H1 (cell line): ENCODE measurements around the gene FNDC11. TPM values are rescaled to one million over a fixed set of nuclear protein-coding genes. Genes with fewer than 3 reads are reported as not detected.
A peak's percentile ranks its signal among the peaks of the same experiment; 100 is the strongest.

Experiments
- CTCF ChIA-PET: fragments of 300-600 bp; sonication (Branson Sonifier 250); formaldehyde crosslinking; loops from one replicate; lab custom pipeline; 2021; ENCODE audit not compliant: partially characterized antibody; lab: Charles Lee
- POLR2A ChIA-PET: fragments of 300-600 bp; sonication (Branson Sonifier 250); formaldehyde crosslinking; loops from one replicate; lab custom pipeline; 2021; ENCODE audit warnings: inconsistent platforms; ENCODE audit not compliant: partially characterized antibody; lab: Charles Lee
- DNase-seq, 2 experiments: peaks; one replicate each; pipeline versions ENCODE4 v3.0.0 to v3.0.0-alpha.2; 2010 to 2022; ENCODE audit warnings: low spot score in 2 of 2, low read depth in 1 of 2, mixed read lengths in 1 of 2
- FAIRE-seq: peaks from 2 replicates; lab custom pipeline; 2011; peaks lifted over from hg19 to GRCh38; lab: Jason Lieb, UNC
- H2AFZ ChIP-seq: 2 replicates; pipeline ENCODE4 v1.8.1; 2012; ENCODE audit warnings: low read length, inconsistent platforms
- H2AK5ac ChIP-seq: 2 replicates; pipeline ENCODE4 v1.6.1; 2013; ENCODE audit warnings: low read depth, low read length
- H2BK120ac ChIP-seq: replicated peaks from 2 replicates; pipeline ENCODE3; 2013; ENCODE audit warnings: low read depth, low read length, inconsistent platforms
- H2BK12ac ChIP-seq: 2 replicates; pipeline ENCODE4 v1.6.1; 2013; ENCODE audit warnings: low read depth, low read length
- H2BK15ac ChIP-seq: 2 replicates; pipeline ENCODE4 v1.6.1; 2013; ENCODE audit warnings: low read length
- H2BK20ac ChIP-seq: 2 replicates; pipeline ENCODE4 v1.6.1; 2013; ENCODE audit warnings: low read length
- H2BK5ac ChIP-seq: 2 replicates; pipeline ENCODE4 v1.6.1; 2013; ENCODE audit warnings: low read depth, low read length
- H3K14ac ChIP-seq: 2 replicates; pipeline ENCODE4 v1.6.1; 2013; ENCODE audit warnings: inconsistent platforms; ENCODE audit not compliant: insufficient read length
- H3K18ac ChIP-seq: 2 replicates; pipeline ENCODE4 v1.6.1; 2013; ENCODE audit warnings: low read length; ENCODE audit errors: extremely low read depth
- H3K23ac ChIP-seq: 2 replicates; pipeline ENCODE4 v1.6.1; 2013; ENCODE audit warnings: inconsistent platforms; ENCODE audit not compliant: insufficient read length
- H3K23me2 ChIP-seq: 2 replicates; pipeline ENCODE4 v1.6.1; 2013; ENCODE audit warnings: low read depth, low read length
- H3K27ac ChIP-seq: 2 replicates; pipeline ENCODE4 v1.6.1; 2011; ENCODE audit warnings: low read depth, low read length, inconsistent platforms
- H3K27me3 ChIP-seq, 4 experiments: replicated peaks in 1 of 4; 1 replicate in 1 of 4; 2 replicates in 3 of 4; pipeline versions ENCODE4 v1.6.1 to v1.8.1; 2011 to 2013; ENCODE audit warnings: low read length in 3 of 4, mild to moderate bottlenecking in 3 of 4, inconsistent platforms in 2 of 4, mixed read lengths in 2 of 4, moderate library complexity in 1 of 4; ENCODE audit not compliant: control insufficient read depth in 3 of 4, insufficient read depth in 3 of 4; ENCODE audit errors: extremely low read depth in 1 of 4
- H3K36me3 ChIP-seq, 4 experiments: 2 replicates each; pipeline versions ENCODE4 v1.6.1 to v1.8.1; 2011 to 2013; ENCODE audit warnings: mild to moderate bottlenecking in 4 of 4, low read length in 3 of 4, moderate library complexity in 2 of 4, control low read depth in 1 of 4, inconsistent platforms in 1 of 4; ENCODE audit not compliant: insufficient read depth in 4 of 4, control insufficient read depth in 2 of 4
- H3K4ac ChIP-seq: replicated peaks from 2 replicates; pipeline ENCODE3; 2013; ENCODE audit warnings: low read length, low read depth, mixed read lengths, inconsistent platforms; ENCODE audit not compliant: insufficient read length
- H3K4me1 ChIP-seq, 4 experiments: replicated peaks in 1 of 4; 1 replicate in 1 of 4; 2 replicates in 3 of 4; pipeline versions ENCODE4 v1.6.1 to v1.8.1; 2011 to 2013; ENCODE audit warnings: low read length in 3 of 4, inconsistent platforms in 2 of 4, mixed read lengths in 1 of 4; ENCODE audit not compliant: insufficient read depth in 4 of 4, control insufficient read depth in 3 of 4
- H3K4me2 ChIP-seq, 2 experiments: 2 replicates each; pipeline versions ENCODE4 v1.6.1 to v1.8.1; 2011 to 2013; ENCODE audit warnings: low read depth in 2 of 2, low read length in 2 of 2, control low read depth in 1 of 2, inconsistent platforms in 1 of 2, mild to moderate bottlenecking in 1 of 2; ENCODE audit not compliant: insufficient read depth in 1 of 2
- H3K4me3 ChIP-seq, 4 experiments: fragments of 200-600, 300-600 bp in 1 of 4; sonication (generic), shearing (Covaris generic), sonication (Bioruptor Twin) in 1 of 4; 2 replicates each; pipeline versions ENCODE4 v1.5.1 to v1.8.1; 2011 to 2016; ENCODE audit warnings: low read length in 4 of 4, low read depth in 3 of 4, control low read depth in 2 of 4, inconsistent platforms in 2 of 4, mild to moderate bottlenecking in 2 of 4, mixed read lengths in 1 of 4, moderate library complexity in 1 of 4; ENCODE audit not compliant: insufficient read depth in 2 of 4; ENCODE audit errors: extremely low read depth in 1 of 4
- H3K56ac ChIP-seq: replicated peaks from 2 replicates; pipeline ENCODE3; 2013; ENCODE audit warnings: low read depth, mild to moderate bottlenecking, mixed read lengths, low read length, inconsistent platforms; ENCODE audit not compliant: insufficient read length
- H3K79me1 ChIP-seq: 2 replicates; pipeline ENCODE4 v1.6.1; 2013; ENCODE audit warnings: low read depth, low read length, control low read depth
- H3K79me2 ChIP-seq, 2 experiments: 2 replicates each; pipeline versions ENCODE4 v1.6.1 to v1.8.1; 2012 to 2013; ENCODE audit warnings: low read length in 2 of 2, mild to moderate bottlenecking in 2 of 2, inconsistent platforms in 1 of 2; ENCODE audit not compliant: insufficient read depth in 2 of 2, control insufficient read depth in 1 of 2
- H3K9ac ChIP-seq, 4 experiments: replicated peaks in 1 of 4; 1 replicate in 1 of 4; 2 replicates in 3 of 4; pipeline versions ENCODE4 v1.6.1 to v1.8.1; 2011 to 2013; ENCODE audit warnings: low read depth in 3 of 4, low read length in 3 of 4, control low read depth in 2 of 4, mild to moderate bottlenecking in 2 of 4, moderate library complexity in 2 of 4, inconsistent platforms in 1 of 4; ENCODE audit errors: extremely low read depth in 1 of 4
- H3K9me3 ChIP-seq, 2 experiments: 2 replicates each; pipeline versions ENCODE4 v1.6.1 to v1.8.1; 2012 to 2013; ENCODE audit warnings: mild to moderate bottlenecking in 2 of 2, moderate library complexity in 2 of 2, control low read depth in 1 of 2, inconsistent platforms in 1 of 2, low read depth in 1 of 2, low read length in 1 of 2, mixed read lengths in 1 of 2; ENCODE audit not compliant: insufficient read depth in 2 of 2
- H4K20me1 ChIP-seq, 2 experiments: replicated peaks in 1 of 2; 2 replicates each; pipeline versions ENCODE3 to v1.8.1; 2011 to 2013; ENCODE audit warnings: inconsistent platforms in 2 of 2, low read length in 2 of 2, mild to moderate bottlenecking in 1 of 2; ENCODE audit not compliant: insufficient read depth in 2 of 2, control insufficient read depth in 1 of 2
- H4K5ac ChIP-seq: 2 replicates; pipeline ENCODE4 v1.6.1; 2013; ENCODE audit warnings: low read length, low read depth, mixed read lengths, inconsistent platforms; ENCODE audit not compliant: insufficient read length
- H4K8ac ChIP-seq: 2 replicates; pipeline ENCODE4 v1.8.0; 2013; ENCODE audit warnings: mild to moderate bottlenecking, moderate library complexity, low read length, inconsistent platforms; ENCODE audit not compliant: insufficient read depth; ENCODE audit errors: extremely low read depth
- H4K91ac ChIP-seq: replicated peaks from 2 replicates; pipeline ENCODE3; 2013; ENCODE audit warnings: low read length, mixed read lengths, inconsistent platforms; ENCODE audit not compliant: insufficient read length
- SP4 ChIP-seq: IDR thresholded peaks from 2 replicates; pipeline ENCODE4 v1.6.1; 2012; ENCODE audit warnings: low read length, inconsistent platforms
- WGBS, 2 experiments: shearing (Covaris generic) in 1 of 2; methylation state at CpG; one replicate each; pipeline versions ENCODE4 v1.1.6 to v1.1.7; 2013 to 2015; ENCODE audit warnings: low lambda C conversion rate in 2 of 2, mixed read lengths in 2 of 2, inconsistent platforms in 1 of 2, low coverage in 1 of 2, missing lambda C conversion rate in 1 of 2; ENCODE audit not compliant: insufficient replicate concordance in 2 of 2, insufficient coverage in 1 of 2, insufficient read length in 1 of 2; ENCODE audit errors: extremely low coverage in 1 of 2, missing lambda C conversion rate in 1 of 2; 5-methylcytosine and 5-hydroxymethylcytosine counted together
- polyA plus RNA-seq, 7 experiments: library from polyadenylated mRNA; depleted of rRNA in 3 of 7; stranded (reverse) in 5 of 7; unstranded in 2 of 7; fragments of >200 nt in 5 of 7; fragments of 200-250 nt in 2 of 7; gene quantifications; 1 replicate in 5 of 7; 2 replicates in 1 of 7; 4 replicates in 1 of 7; pipeline versions ENCODE4 v1.2.1 to v1.2.3, GENCODE V29; 2011 to 2013; ENCODE audit warnings: missing spikeins in 2 of 7, mixed read lengths in 2 of 7
- total RNA-seq: library from RNA; stranded (reverse); fragmentation: NEBNext Ultra II Directional; extraction: Animal tissue kit (Norgen Biotek cat#: 25700); gene quantifications from 2 replicates; pipeline ENCODE4 v1.2.1, GENCODE V29; 2021
- TF ChIP-seq, protein P1 (sequence below): IDR thresholded peaks from 2 replicates; pipeline ENCODE4 v1.6.1; 2012; ENCODE audit warnings: inconsistent platforms

FNDC11 gene
- total and polyA plus RNA-seq, 2 of the 8 experiments (the other 6 are each of a cell fraction or from before 2014, with no cell fraction given), result 2.6 to 8.8 TPM

DNA sequence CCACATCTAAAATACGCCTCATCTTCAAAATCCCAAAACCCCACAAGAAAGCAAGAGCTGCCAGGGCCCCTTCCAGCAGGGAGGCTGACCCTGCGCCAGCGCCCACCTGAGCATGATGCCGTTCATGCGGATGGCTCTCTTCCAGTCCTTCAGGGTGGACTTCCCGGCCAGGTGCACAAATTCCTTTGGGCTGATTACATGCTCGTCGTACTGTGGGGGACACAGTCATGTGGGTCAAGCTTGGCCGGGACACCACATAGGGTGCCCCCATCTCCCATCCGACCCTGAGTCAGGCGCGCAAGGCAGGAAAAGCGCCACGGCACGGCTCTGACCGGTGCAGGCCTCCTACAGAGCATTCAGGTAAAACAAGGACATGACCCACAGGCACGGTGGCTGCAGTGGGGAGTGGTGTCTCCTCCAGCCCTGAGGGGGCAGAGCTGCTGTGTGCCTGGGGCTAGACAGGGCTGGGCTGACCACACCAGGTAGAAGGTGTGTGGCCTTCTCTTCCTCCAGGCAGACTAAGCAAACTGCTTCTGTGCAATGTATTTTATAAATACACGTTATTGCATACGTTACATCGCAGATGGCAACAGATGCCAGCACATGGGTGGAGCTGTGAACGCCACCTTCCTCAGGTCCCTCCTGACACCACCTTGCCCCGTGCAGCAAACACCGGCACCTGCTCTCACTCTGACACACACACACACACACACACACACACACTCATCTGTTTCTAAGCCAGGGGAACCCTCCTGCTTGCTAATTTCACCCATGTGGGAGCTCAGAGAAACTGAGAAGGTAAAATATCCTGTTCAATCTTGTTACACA lies 43.9 kb downstream of the FNDC11 start:
- H2BK5ac ChIP-seq, result no peak overlapping the region
- H3K4me1 ChIP-seq, result no peaks in the 10 kb centered on the region
- no peak overlapping the region for H2BK20ac ChIP-seq
- no peak overlapping the region for H2BK15ac ChIP-seq
- no peak overlapping the region for H3K56ac ChIP-seq
- FAIRE-seq (no peak), DNase-seq (no peak)
- H3K23ac ChIP-seq, result no peak overlapping the region
- CTCF ChIA-PET, result interaction anchor here (1.0 to 2.9 kb wide), 6 partner anchors 9 to 376 kb away, joined by 3 to 13 read pairs (median 6); partner anchors contain the start of gene PTK6
- H3K18ac ChIP-seq, result no peak overlapping the region
- H3K9me3 ChIP-seq, result no peaks in the 10 kb centered on the region
- H3K9ac ChIP-seq, result no peak overlapping the region
- no peak overlapping the region for H3K4me2 ChIP-seq
- TF ChIP-seq, protein P1, sequence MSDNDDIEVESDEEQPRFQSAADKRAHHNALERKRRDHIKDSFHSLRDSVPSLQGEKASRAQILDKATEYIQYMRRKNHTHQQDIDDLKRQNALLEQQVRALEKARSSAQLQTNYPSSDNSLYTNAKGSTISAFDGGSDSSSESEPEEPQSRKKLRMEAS, result no peak
- TF ChIP-seq SP4, result no peak
- H4K20me1 ChIP-seq, result peaks cover 0 to 4% of the 10 kb centered on the region in 2 experiments
- H3K23me2 ChIP-seq, result no peaks in the 10 kb centered on the region
- no peak overlapping the region for H3K4ac ChIP-seq
- WGBS, 2 experiments, result 88% methylated on average over 23 of the region's 23 CpGs; no CpG with 5 or more reads in 1 of the 2 experiments
- H3K4me3 ChIP-seq, result no peak overlapping the region
- peaks cover 7 to 24% (median 9%) of the 10 kb centered on the region in 4 experiments; a peak in 7 of 8 replicates for H3K36me3 ChIP-seq
- no peaks in the 10 kb centered on the region for H3K79me2 ChIP-seq
- no peaks in the 10 kb centered on the region for H3K27me3 ChIP-seq
- H2AK5ac ChIP-seq, result no peak overlapping the region
- peaks cover 2% of the 10 kb centered on the region; the same call in 1 of the 2 replicates for H3K79me1 ChIP-seq
- H3K27ac ChIP-seq, result no peak overlapping the region
- peak overlapping the region; percentile 71; the same call in 1 of the 2 replicates for H4K8ac ChIP-seq
- H2AFZ ChIP-seq, result no peak overlapping the region
- H2BK120ac ChIP-seq, result no peak overlapping the region
- H4K91ac ChIP-seq, result no peak overlapping the region
- POLR2A ChIA-PET, result no interaction called here
- no peak overlapping the region for H4K5ac ChIP-seq
- H2BK12ac ChIP-seq, result no peak overlapping the region
- no peak overlapping the region for H3K14ac ChIP-seq
